Keratinocyte (primary cell): Measurements from ENCODE around the gene MPZL1. TPM values are rescaled to one million over a fixed set of nuclear protein-coding genes. Genes with fewer than 3 reads are reported as not detected.

Experiments used
- DNase-seq: peaks from one replicate; pipeline ENCODE4 v3.0.0-alpha.2; 2011; ENCODE audit warnings: low read depth, missing footprints, low spot score
- FAIRE-seq: peaks from 2 replicates; lab custom pipeline; 2011; peaks lifted over from hg19 to GRCh38; lab: Jason Lieb, UNC
- H2AFZ ChIP-seq: 2 replicates; pipeline ENCODE4 v1.6.0; 2012; ENCODE audit warnings: low read length, control low read depth, inconsistent platforms; ENCODE audit not compliant: control insufficient read depth
- H3K27ac ChIP-seq: 2 replicates; pipeline ENCODE4 v1.5.1; 2011; ENCODE audit warnings: low read length; ENCODE audit not compliant: control insufficient read depth, insufficient read depth
- H3K27me3 ChIP-seq: 3 replicates; pipeline ENCODE4 v1.6.0; 2011; ENCODE audit warnings: low read length; ENCODE audit not compliant: control insufficient read depth, insufficient read depth; ENCODE audit errors: extremely low read depth
- H3K36me3 ChIP-seq, 2 experiments: 2 replicates in 1 of 2; 3 replicates in 1 of 2; pipeline ENCODE4 v1.5.1; 2011; ENCODE audit warnings: low read length in 2 of 2, mild to moderate bottlenecking in 1 of 2; ENCODE audit not compliant: control insufficient read depth in 2 of 2, insufficient read depth in 2 of 2; ENCODE audit errors: extremely low read depth in 1 of 2
- H3K4me1 ChIP-seq: 3 replicates; pipeline ENCODE4 v1.5.1; 2011; ENCODE audit warnings: low read length; ENCODE audit not compliant: control insufficient read depth, insufficient read depth; ENCODE audit errors: extremely low read depth
- H3K4me2 ChIP-seq: 3 replicates; pipeline ENCODE4 v1.6.0; 2011; ENCODE audit warnings: low read depth, low read length; ENCODE audit not compliant: control insufficient read depth, insufficient read depth; ENCODE audit errors: extremely low read depth
- H3K4me3 ChIP-seq, 3 experiments: fragments of 200-600 bp in 1 of 3; sonication (generic) in 1 of 3; 2 replicates in 2 of 3; 3 replicates in 1 of 3; pipeline ENCODE4 v1.5.1; 2011 to 2016; ENCODE audit warnings: low read length in 3 of 3, mild to moderate bottlenecking in 3 of 3, control low read depth in 2 of 3, inconsistent platforms in 1 of 3, low read depth in 1 of 3, mixed read lengths in 1 of 3, mixed run types in 1 of 3, moderate library complexity in 1 of 3; ENCODE audit not compliant: control insufficient read depth in 2 of 3, insufficient read depth in 2 of 3; ENCODE audit errors: extremely low read depth in 1 of 3
- H3K79me2 ChIP-seq: 2 replicates; pipeline ENCODE4 v1.6.0; 2012; ENCODE audit warnings: low read length; ENCODE audit not compliant: control insufficient read depth, insufficient read depth
- H3K9ac ChIP-seq: 3 replicates; pipeline ENCODE4 v1.6.0; 2011; ENCODE audit warnings: low read length; ENCODE audit not compliant: control insufficient read depth, insufficient read depth; ENCODE audit errors: extremely low read depth
- H3K9me1 ChIP-seq: 3 replicates; pipeline ENCODE4 v1.6.0; 2011; ENCODE audit warnings: low read length; ENCODE audit not compliant: control insufficient read depth, insufficient read depth; ENCODE audit errors: extremely low read depth
- H3K9me3 ChIP-seq: 2 replicates; pipeline ENCODE4 v1.5.1; 2012; ENCODE audit warnings: low read depth, low read length; ENCODE audit not compliant: control insufficient read depth
- H4K20me1 ChIP-seq: 3 replicates; pipeline ENCODE4 v1.6.0; 2011; ENCODE audit warnings: low read length; ENCODE audit not compliant: control insufficient read depth, insufficient read depth; ENCODE audit errors: extremely low read depth
- CTCF ChIP-seq, 3 experiments: IDR thresholded peaks in 1 of 3; conservative IDR thresholded peaks in 1 of 3; optimal IDR thresholded peaks in 1 of 3; 2 replicates in 2 of 3; 3 replicates in 1 of 3; pipeline versions ENCODE3 to v1.5.1; 2011; ENCODE audit warnings: low read length in 3 of 3, mild to moderate bottlenecking in 3 of 3, moderate library complexity in 2 of 3, control low read depth in 1 of 3, inconsistent platforms in 1 of 3; ENCODE audit not compliant: insufficient read depth in 2 of 3; ENCODE audit errors: extremely low read depth in 1 of 3
- EZH2 ChIP-seq: IDR thresholded peaks from one replicate; pipeline ENCODE4 v1.6.1; 2012; ENCODE audit warnings: inconsistent platforms, mild to moderate bottlenecking, low read length, moderate library complexity
- dilution Hi-C: fragments of 300-500 bp; cut with MboI; formaldehyde crosslinking; loops from one replicate; pipeline ENCODE4 v1.7.0; 2020; ENCODE audit warnings: low sequenced_read_pairs; ENCODE audit not compliant: extremely low pct_ligation_motif_present
- polyA plus RNA-seq, 5 experiments: library from polyadenylated mRNA; depleted of rRNA in 3 of 5; stranded (reverse) in 3 of 5; stranded (forward) in 1 of 5; unstranded in 1 of 5; fragments of >200 nt; gene quantifications; 1 replicate in 1 of 5; 2 replicates in 3 of 5; 3 replicates in 1 of 5; pipeline versions ENCODE4 v1.2.1 to v1.2.3, GENCODE V29; 2011 to 2012; ENCODE audit warnings: missing spikeins in 2 of 5, low read depth in 1 of 5, low replicate concordance in 1 of 5

Gene MPZL1
- polyA plus RNA-seq, 1 donor (not counting 4 experiments of a cell fraction or from before 2014, with no cell fraction given), result 195 TPM

- Histone ChIP-seq H3K4me2 (no peak overlapping the region), H3K36me3 (no peaks in the 10 kb centered on the region), H3K9me1 (no peaks in the 10 kb centered on the region), H3K4me3 (no peak overlapping the region), H2AFZ (no peak overlapping the region), H3K9me3 (no peaks in the 10 kb centered on the region), H4K20me1 (no peaks in the 10 kb centered on the region), H3K27ac (no peak overlapping the region), H3K4me1 (peaks cover 2% of the 10 kb centered on the region), H3K9ac (no peak overlapping the region), H3K27me3 (no peaks in the 10 kb centered on the region), H3K79me2 (no peaks in the 10 kb centered on the region)
- TF ChIP-seq CTCF (optimal IDR thresholded peaks at IDR 0.05 in 1 of 3, IDR thresholded peaks at IDR 0.05 in 1 of 3, conservative IDR thresholded peaks at IDR 0.05 in 1 of 3; ENCODE audit: extremely low read depth in 1 of 3, insufficient read depth in 2 of 3, low read length in 3 of 3), result no peak
- DNase-seq, result no peak
- FAIRE-seq, result no peak
- dilution Hi-C loops, result no loop called here
Observed at GRCh38 chr1:167685844-167686243, 35.9 kb upstream of the MPZL1 start.

- no peaks in the 10 kb centered on the region for H3K9me1 ChIP-seq
- DNase-seq (peak; percentile 41), FAIRE-seq (no peak)
- H3K9ac ChIP-seq, result no peak overlapping the region
- no peaks in the 10 kb centered on the region for H3K27me3 ChIP-seq
- H3K4me1 ChIP-seq, result peaks cover 2% of the 10 kb centered on the region
- H4K20me1 ChIP-seq, result no peaks in the 10 kb centered on the region
- dilution Hi-C loops, result no loop called here
- H2AFZ ChIP-seq, result no peak overlapping the region
- no peaks in the 10 kb centered on the region for H3K79me2 ChIP-seq
- H3K36me3 ChIP-seq, result no peaks in the 10 kb centered on the region
- H3K4me2 ChIP-seq, result no peak overlapping the region
- no peak overlapping the region for H3K4me3 ChIP-seq
- TF ChIP-seq CTCF (optimal IDR thresholded peaks at IDR 0.05 in 1 of 3, IDR thresholded peaks at IDR 0.05 in 1 of 3, conservative IDR thresholded peaks at IDR 0.05 in 1 of 3; ENCODE audit: extremely low read depth in 1 of 3, insufficient read depth in 2 of 3, low read length in 3 of 3), result peak; percentile 74 to 88 (median 80)
- TF ChIP-seq EZH2, result no peak
- no peaks in the 10 kb centered on the region for H3K9me3 ChIP-seq
- H3K27ac ChIP-seq, result no peak overlapping the region
Observed at GRCh38 chr1:167687919-167688519, 33.8 kb upstream of the MPZL1 start.
